H1 (cell line): ENCODE results near the gene MXI1. TPM values are rescaled to one million over a fixed set of nuclear protein-coding genes. Genes with fewer than 3 reads are reported as not detected.

Experiments used
- CTCF ChIA-PET: fragments of 300-600 bp; sonication (Branson Sonifier 250); formaldehyde crosslinking; loops from one replicate; lab custom pipeline; 2021; ENCODE audit not compliant: partially characterized antibody; lab: Charles Lee
- POLR2A ChIA-PET: fragments of 300-600 bp; sonication (Branson Sonifier 250); formaldehyde crosslinking; loops from one replicate; lab custom pipeline; 2021; ENCODE audit warnings: inconsistent platforms; ENCODE audit not compliant: partially characterized antibody; lab: Charles Lee
- DNase-seq, 2 experiments: peaks; one replicate each; pipeline versions ENCODE4 v3.0.0 to v3.0.0-alpha.2; 2010 to 2022; ENCODE audit warnings: low spot score in 2 of 2, low read depth in 1 of 2, mixed read lengths in 1 of 2
- FAIRE-seq: peaks from 2 replicates; lab custom pipeline; 2011; peaks lifted over from hg19 to GRCh38; lab: Jason Lieb, UNC
- H2AFZ ChIP-seq: 2 replicates; pipeline ENCODE4 v1.8.1; 2012; ENCODE audit warnings: low read length, inconsistent platforms
- H2AK5ac ChIP-seq: 2 replicates; pipeline ENCODE4 v1.6.1; 2013; ENCODE audit warnings: low read depth, low read length
- H2BK120ac ChIP-seq: replicated peaks from 2 replicates; pipeline ENCODE3; 2013; ENCODE audit warnings: low read depth, low read length, inconsistent platforms
- H2BK12ac ChIP-seq: 2 replicates; pipeline ENCODE4 v1.6.1; 2013; ENCODE audit warnings: low read depth, low read length
- H2BK15ac ChIP-seq: 2 replicates; pipeline ENCODE4 v1.6.1; 2013; ENCODE audit warnings: low read length
- H2BK20ac ChIP-seq: 2 replicates; pipeline ENCODE4 v1.6.1; 2013; ENCODE audit warnings: low read length
- H2BK5ac ChIP-seq: 2 replicates; pipeline ENCODE4 v1.6.1; 2013; ENCODE audit warnings: low read depth, low read length
- H3K14ac ChIP-seq: 2 replicates; pipeline ENCODE4 v1.6.1; 2013; ENCODE audit warnings: inconsistent platforms; ENCODE audit not compliant: insufficient read length
- H3K18ac ChIP-seq: 2 replicates; pipeline ENCODE4 v1.6.1; 2013; ENCODE audit warnings: low read length; ENCODE audit errors: extremely low read depth
- H3K23ac ChIP-seq: 2 replicates; pipeline ENCODE4 v1.6.1; 2013; ENCODE audit warnings: inconsistent platforms; ENCODE audit not compliant: insufficient read length
- H3K23me2 ChIP-seq: 2 replicates; pipeline ENCODE4 v1.6.1; 2013; ENCODE audit warnings: low read depth, low read length
- H3K27ac ChIP-seq: 2 replicates; pipeline ENCODE4 v1.6.1; 2011; ENCODE audit warnings: low read depth, low read length, inconsistent platforms
- H3K27me3 ChIP-seq, 4 experiments: replicated peaks in 1 of 4; 1 replicate in 1 of 4; 2 replicates in 3 of 4; pipeline versions ENCODE4 v1.6.1 to v1.8.1; 2011 to 2013; ENCODE audit warnings: low read length in 3 of 4, mild to moderate bottlenecking in 3 of 4, inconsistent platforms in 2 of 4, mixed read lengths in 2 of 4, moderate library complexity in 1 of 4; ENCODE audit not compliant: control insufficient read depth in 3 of 4, insufficient read depth in 3 of 4; ENCODE audit errors: extremely low read depth in 1 of 4
- H3K36me3 ChIP-seq, 4 experiments: 2 replicates each; pipeline versions ENCODE4 v1.6.1 to v1.8.1; 2011 to 2013; ENCODE audit warnings: mild to moderate bottlenecking in 4 of 4, low read length in 3 of 4, moderate library complexity in 2 of 4, control low read depth in 1 of 4, inconsistent platforms in 1 of 4; ENCODE audit not compliant: insufficient read depth in 4 of 4, control insufficient read depth in 2 of 4
- H3K4ac ChIP-seq: replicated peaks from 2 replicates; pipeline ENCODE3; 2013; ENCODE audit warnings: low read length, low read depth, mixed read lengths, inconsistent platforms; ENCODE audit not compliant: insufficient read length
- H3K4me1 ChIP-seq, 4 experiments: replicated peaks in 1 of 4; 1 replicate in 1 of 4; 2 replicates in 3 of 4; pipeline versions ENCODE4 v1.6.1 to v1.8.1; 2011 to 2013; ENCODE audit warnings: low read length in 3 of 4, inconsistent platforms in 2 of 4, mixed read lengths in 1 of 4; ENCODE audit not compliant: insufficient read depth in 4 of 4, control insufficient read depth in 3 of 4
- H3K4me2 ChIP-seq, 2 experiments: 2 replicates each; pipeline versions ENCODE4 v1.6.1 to v1.8.1; 2011 to 2013; ENCODE audit warnings: low read depth in 2 of 2, low read length in 2 of 2, control low read depth in 1 of 2, inconsistent platforms in 1 of 2, mild to moderate bottlenecking in 1 of 2; ENCODE audit not compliant: insufficient read depth in 1 of 2
- H3K4me3 ChIP-seq, 4 experiments: fragments of 200-600, 300-600 bp in 1 of 4; sonication (generic), shearing (Covaris generic), sonication (Bioruptor Twin) in 1 of 4; 2 replicates each; pipeline versions ENCODE4 v1.5.1 to v1.8.1; 2011 to 2016; ENCODE audit warnings: low read length in 4 of 4, low read depth in 3 of 4, control low read depth in 2 of 4, inconsistent platforms in 2 of 4, mild to moderate bottlenecking in 2 of 4, mixed read lengths in 1 of 4, moderate library complexity in 1 of 4; ENCODE audit not compliant: insufficient read depth in 2 of 4; ENCODE audit errors: extremely low read depth in 1 of 4
- H3K56ac ChIP-seq: replicated peaks from 2 replicates; pipeline ENCODE3; 2013; ENCODE audit warnings: low read depth, mild to moderate bottlenecking, mixed read lengths, low read length, inconsistent platforms; ENCODE audit not compliant: insufficient read length
- H3K79me1 ChIP-seq: 2 replicates; pipeline ENCODE4 v1.6.1; 2013; ENCODE audit warnings: low read depth, low read length, control low read depth
- H3K79me2 ChIP-seq, 2 experiments: 2 replicates each; pipeline versions ENCODE4 v1.6.1 to v1.8.1; 2012 to 2013; ENCODE audit warnings: low read length in 2 of 2, mild to moderate bottlenecking in 2 of 2, inconsistent platforms in 1 of 2; ENCODE audit not compliant: insufficient read depth in 2 of 2, control insufficient read depth in 1 of 2
- H3K9ac ChIP-seq, 4 experiments: replicated peaks in 1 of 4; 1 replicate in 1 of 4; 2 replicates in 3 of 4; pipeline versions ENCODE4 v1.6.1 to v1.8.1; 2011 to 2013; ENCODE audit warnings: low read depth in 3 of 4, low read length in 3 of 4, control low read depth in 2 of 4, mild to moderate bottlenecking in 2 of 4, moderate library complexity in 2 of 4, inconsistent platforms in 1 of 4; ENCODE audit errors: extremely low read depth in 1 of 4
- H3K9me3 ChIP-seq, 2 experiments: 2 replicates each; pipeline versions ENCODE4 v1.6.1 to v1.8.1; 2012 to 2013; ENCODE audit warnings: mild to moderate bottlenecking in 2 of 2, moderate library complexity in 2 of 2, control low read depth in 1 of 2, inconsistent platforms in 1 of 2, low read depth in 1 of 2, low read length in 1 of 2, mixed read lengths in 1 of 2; ENCODE audit not compliant: insufficient read depth in 2 of 2
- H4K20me1 ChIP-seq, 2 experiments: replicated peaks in 1 of 2; 2 replicates each; pipeline versions ENCODE3 to v1.8.1; 2011 to 2013; ENCODE audit warnings: inconsistent platforms in 2 of 2, low read length in 2 of 2, mild to moderate bottlenecking in 1 of 2; ENCODE audit not compliant: insufficient read depth in 2 of 2, control insufficient read depth in 1 of 2
- H4K5ac ChIP-seq: 2 replicates; pipeline ENCODE4 v1.6.1; 2013; ENCODE audit warnings: low read length, low read depth, mixed read lengths, inconsistent platforms; ENCODE audit not compliant: insufficient read length
- H4K8ac ChIP-seq: 2 replicates; pipeline ENCODE4 v1.8.0; 2013; ENCODE audit warnings: mild to moderate bottlenecking, moderate library complexity, low read length, inconsistent platforms; ENCODE audit not compliant: insufficient read depth; ENCODE audit errors: extremely low read depth
- H4K91ac ChIP-seq: replicated peaks from 2 replicates; pipeline ENCODE3; 2013; ENCODE audit warnings: low read length, mixed read lengths, inconsistent platforms; ENCODE audit not compliant: insufficient read length
- BACH1 ChIP-seq: IDR thresholded peaks from 2 replicates; pipeline ENCODE4 v1.6.1; 2012; ENCODE audit warnings: low read length, improper control_type of control experiment
- CBX5 ChIP-seq: fragments of 300-800, 300-1000 bp; sonication (generic); IDR thresholded peaks from 2 replicates; pipeline ENCODE4 v1.7.1; 2016; ENCODE audit warnings: antibody characterized with exemption, low read length, low read depth
- CTBP2 ChIP-seq: IDR thresholded peaks from 2 replicates; pipeline ENCODE4 v1.7.0; 2011; ENCODE audit warnings: borderline replicate concordance, mild to moderate bottlenecking, moderate library complexity, mixed read lengths, low read length; ENCODE audit not compliant: insufficient read depth, insufficient read length
- E2F6 ChIP-seq: IDR thresholded peaks from 2 replicates; pipeline ENCODE4 v1.6.1; 2012; ENCODE audit warnings: inconsistent platforms
- EGR1 ChIP-seq: IDR thresholded peaks from 2 replicates; pipeline ENCODE4 v1.6.1; 2011; ENCODE audit warnings: low read depth, low read length, borderline replicate concordance
- EZH2 ChIP-seq: fragments of 200-600 bp; sonication (generic); IDR thresholded peaks from 2 replicates; pipeline ENCODE4 v1.7.1; 2012; ENCODE audit warnings: low read depth, mild to moderate bottlenecking, moderate library complexity, low read length, inconsistent platforms; ENCODE audit not compliant: severe bottlenecking
- HDAC6 ChIP-seq: IDR thresholded peaks from one replicate; pipeline ENCODE4 v1.7.1; 2012; ENCODE audit warnings: low read depth, mild to moderate bottlenecking, inconsistent platforms, low read length, moderate library complexity
- POLR2A ChIP-seq, 2 experiments: IDR thresholded peaks; 1 replicate in 1 of 2; 2 replicates in 1 of 2; pipeline ENCODE4 v1.6.1; 2011; ENCODE audit warnings: low read depth in 2 of 2, low read length in 2 of 2, mild to moderate bottlenecking in 2 of 2; ENCODE audit errors: control extremely low read depth in 1 of 2
- POLR2AphosphoS5 ChIP-seq: IDR thresholded peaks from 2 replicates; pipeline ENCODE4 v1.6.1; 2011; ENCODE audit warnings: low read depth, low read length
- RFX5 ChIP-seq: IDR thresholded peaks from 2 replicates; pipeline ENCODE4 v1.6.1; 2011; ENCODE audit warnings: low read depth, low read length, improper control_type of control experiment, borderline replicate concordance
- SP1 ChIP-seq: IDR thresholded peaks from 2 replicates; pipeline ENCODE4 v1.6.1; 2011; ENCODE audit warnings: low read depth, low read length
- TAF7 ChIP-seq: optimal IDR thresholded peaks from 2 replicates; pipeline ENCODE3; 2011; ENCODE audit warnings: low read depth, mild to moderate bottlenecking, inconsistent platforms, low read length, moderate library complexity, borderline replicate concordance
- ZNF274 ChIP-seq: IDR thresholded peaks from 2 replicates; pipeline ENCODE4 v1.7.0; 2012; ENCODE audit warnings: low read length, borderline replicate concordance; ENCODE audit errors: extremely low read depth
- WGBS, 2 experiments: shearing (Covaris generic) in 1 of 2; methylation state at CpG; one replicate each; pipeline versions ENCODE4 v1.1.6 to v1.1.7; 2013 to 2015; ENCODE audit warnings: low lambda C conversion rate in 2 of 2, mixed read lengths in 2 of 2, inconsistent platforms in 1 of 2, low coverage in 1 of 2, missing lambda C conversion rate in 1 of 2; ENCODE audit not compliant: insufficient replicate concordance in 2 of 2, insufficient coverage in 1 of 2, insufficient read length in 1 of 2; ENCODE audit errors: extremely low coverage in 1 of 2, missing lambda C conversion rate in 1 of 2; 5-methylcytosine and 5-hydroxymethylcytosine counted together
- polyA plus RNA-seq, 7 experiments: library from polyadenylated mRNA; depleted of rRNA in 3 of 7; stranded (reverse) in 5 of 7; unstranded in 2 of 7; fragments of >200 nt in 5 of 7; fragments of 200-250 nt in 2 of 7; gene quantifications; 1 replicate in 5 of 7; 2 replicates in 1 of 7; 4 replicates in 1 of 7; pipeline versions ENCODE4 v1.2.1 to v1.2.3, GENCODE V29; 2011 to 2013; ENCODE audit warnings: missing spikeins in 2 of 7, mixed read lengths in 2 of 7
- total RNA-seq: library from RNA; stranded (reverse); fragmentation: NEBNext Ultra II Directional; extraction: Animal tissue kit (Norgen Biotek cat#: 25700); gene quantifications from 2 replicates; pipeline ENCODE4 v1.2.1, GENCODE V29; 2021

Gene MXI1
- total and polyA plus RNA-seq, 2 of the 8 experiments (the other 6 are each of a cell fraction or from before 2014, with no cell fraction given): 5.7 to 8.8 TPM

GRCh38 chr10:110237894-110238480, 30.6 kb downstream of the MXI1 start:
- H3K79me1 ChIP-seq: no peaks in the 10 kb centered on the region
- H2AK5ac ChIP-seq: no peak overlapping the region
- no peak overlapping the region for H3K4me3 ChIP-seq
- H3K4ac ChIP-seq: no peak overlapping the region
- no peak overlapping the region for H3K18ac ChIP-seq
- ChIA-PET POLR2A (no interaction called here), CTCF (interaction anchor here (0.6 to 0.9 kb wide), 2 partner anchors 99 to 422 kb away, joined by 3 read pairs; no protein-coding TSS in a partner anchor)
- H3K23me2 ChIP-seq: no peaks in the 10 kb centered on the region
- no peak overlapping the region for H3K14ac ChIP-seq
- H4K91ac ChIP-seq: no peak overlapping the region
- H2BK15ac ChIP-seq: no peak overlapping the region
- H3K4me2 ChIP-seq: no peak overlapping the region
- TF ChIP-seq E2F6 (no peak), EZH2 (no peak), POLR2A (IDR thresholded peaks at IDR 0.05; ENCODE audit: control extremely low read depth in 1 of 2, low read depth in 2 of 2, low read length in 2 of 2) (no peak), ZNF274 (no peak), POLR2AphosphoS5 (no peak), BACH1 (no peak), TAF7 (no peak), EGR1 (no peak), CTBP2 (no peak), CBX5 (no peak), HDAC6 (no peak), SP1 (no peak), RFX5 (no peak)
- H3K36me3 ChIP-seq: no peaks in the 10 kb centered on the region
- DNase-seq (no peak), FAIRE-seq (no peak)
- H3K79me2 ChIP-seq: no peaks in the 10 kb centered on the region
- no peak overlapping the region for H3K56ac ChIP-seq
- peaks cover 0 to 1% (median 0%) of the 10 kb centered on the region in 4 experiments; a peak in 1 of 7 replicates for H3K27me3 ChIP-seq
- WGBS, 2 experiments: 85% methylated on average over 2 of the region's 2 CpGs; no CpG with 5 or more reads in 1 of the 2 experiments
- H2BK5ac ChIP-seq: no peak overlapping the region
- H3K9ac ChIP-seq: no peak overlapping the region; a peak in 1 of 7 replicates
- no peak overlapping the region for H2BK20ac ChIP-seq
- H2BK120ac ChIP-seq: no peak overlapping the region
- H4K5ac ChIP-seq: no peak overlapping the region
- no peak overlapping the region for H2AFZ ChIP-seq
- H3K23ac ChIP-seq: no peak overlapping the region
- H3K27ac ChIP-seq: no peak overlapping the region
- H4K8ac ChIP-seq: no peak overlapping the region
- no peak overlapping the region for H2BK12ac ChIP-seq
- H3K4me1 ChIP-seq: no peaks in the 10 kb centered on the region
- H4K20me1 ChIP-seq: no peaks in the 10 kb centered on the region
- H3K9me3 ChIP-seq: no peaks in the 10 kb centered on the region
